Mesenteric fat pad (tissue), 1 donor: ENCODE measurements around the gene CCR8. TPM values are rescaled to one million over a fixed set of nuclear protein-coding genes. Genes with fewer than 3 reads are reported as not detected.

Experiments
- DNase-seq: peaks from one replicate; pipeline ENCODE4 v3.0.0-alpha.2; 2020; ENCODE audit warnings: low spot score
- long read RNA-seq: library from polyadenylated mRNA; unstranded; transcript quantifications from one replicate; pipeline ENCODE4 v2.0.0, GENCODE V29; 2020
- total RNA-seq: library from RNA; stranded (reverse); fragmentation: NEBNext Ultra II Directional; extraction: Animal tissue kit (Norgen Biotek cat#: 25700); gene quantifications from one replicate; pipeline ENCODE4 v1.2.1, GENCODE V29; 2021
- donor health status: DM: yes; HTN: yes; CAD: no.

Gene CCR8
- not detected for total RNA-seq
- long read RNA-seq: 0 reads

GRCh38 chr3:39329493-39329892 lies at the start of gene CCR8:
Gene CCR8, plus strand, starts transcription at chr3:39329709. Its CDS starts 2,623 bp downstream, at chr3:39332332.
- no peak for DNase-seq

- DNase-seq: no peak
Observed at GRCh38 chr3:39279745-39280517, 49.6 kb upstream of the CCR8 start, which contains the start of gene CX3CR1. Gene CX3CR1, minus strand, starts transcription at chr3:39280036. Its CDS starts 13,527 bp downstream, at chr3:39266509.

- DNase-seq: no peak
Observed at GRCh38 chr3:39280571-39280970, 48.9 kb upstream of the CCR8 start.

GRCh38 chr3:39281533-39281932 lies 48.0 kb upstream of the CCR8 start:
- no peak for DNase-seq

GRCh38 chr3:39282057-39282456 lies 47.5 kb upstream of the CCR8 start:
- DNase-seq: no peak

- DNase-seq: no peak
Observed at GRCh38 chr3:39284457-39284881, 45.0 kb upstream of the CCR8 start.

GRCh38 chr3:39285332-39285731 lies 44.2 kb upstream of the CCR8 start:
- DNase-seq: no peak

- no peak for DNase-seq
Observed at GRCh38 chr3:39286771-39287170, 42.7 kb upstream of the CCR8 start.

- no peak for DNase-seq
Observed at GRCh38 chr3:39287216-39288164, 42.0 kb upstream of the CCR8 start.

GRCh38 chr3:39288300-39288808 lies 41.2 kb upstream of the CCR8 start:
- no peak for DNase-seq

GRCh38 chr3:39289107-39289506 lies 40.4 kb upstream of the CCR8 start:
- no peak for DNase-seq

- no peak for DNase-seq
Observed at GRCh38 chr3:39290255-39290654, 39.3 kb upstream of the CCR8 start.

- DNase-seq: no peak
Observed at GRCh38 chr3:39291903-39292329, 37.6 kb upstream of the CCR8 start.

- no peak for DNase-seq
Observed at GRCh38 chr3:39292961-39293360, 36.5 kb upstream of the CCR8 start.

GRCh38 chr3:39294446-39295183 lies 34.9 kb upstream of the CCR8 start:
- DNase-seq: no peak

- DNase-seq: no peak
Observed at GRCh38 chr3:39295184-39295775, 34.2 kb upstream of the CCR8 start.

- DNase-seq: no peak
Observed at GRCh38 chr3:39296197-39297077, 33.1 kb upstream of the CCR8 start.

GRCh38 chr3:39299279-39299678 lies 30.2 kb upstream of the CCR8 start:
- DNase-seq: no peak

- no peak for DNase-seq
Observed at GRCh38 chr3:39302178-39302577, 27.3 kb upstream of the CCR8 start.

- DNase-seq: no peak
Observed at GRCh38 chr3:39313289-39313688, 16.2 kb upstream of the CCR8 start.
